Measurements from ENCODE around the gene ELMOD1.
"Not testable (repeated sequence)": the region's sequence is repeated elsewhere in the genome, so short reads cannot be mapped to it uniquely, and the experiment has no call there.

ELMOD1 gene

DNA sequence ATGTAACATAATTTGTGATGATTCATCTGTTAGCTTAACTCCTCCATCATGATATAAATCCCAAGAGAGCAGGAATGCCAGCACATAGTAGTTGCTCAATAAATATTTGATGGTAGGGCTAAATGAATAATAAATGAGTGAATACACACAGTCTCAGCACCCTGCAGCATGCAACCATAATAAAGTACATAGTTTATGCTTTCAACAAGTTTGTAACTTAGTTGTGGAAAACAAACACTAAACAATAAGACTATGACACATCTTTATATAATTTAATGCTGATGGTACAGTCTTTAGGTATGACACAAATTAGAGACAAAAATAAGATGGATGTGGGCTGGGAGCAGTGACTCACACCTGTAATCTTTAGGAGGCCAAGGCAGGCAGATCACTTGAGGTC is 29.3 kb upstream of the ELMOD1 start:
- in situ Hi-C loops (cut with MboI; ENCODE audit: low pct_unique_long_range_greater_than_20kb, low sequenced_read_pairs, unreplicated experiment) = loop anchor here (25.0 kb wide), 1 partner anchor 326 kb away; no protein-coding TSS in a partner anchor
- TF ChIP-seq, protein P1, sequence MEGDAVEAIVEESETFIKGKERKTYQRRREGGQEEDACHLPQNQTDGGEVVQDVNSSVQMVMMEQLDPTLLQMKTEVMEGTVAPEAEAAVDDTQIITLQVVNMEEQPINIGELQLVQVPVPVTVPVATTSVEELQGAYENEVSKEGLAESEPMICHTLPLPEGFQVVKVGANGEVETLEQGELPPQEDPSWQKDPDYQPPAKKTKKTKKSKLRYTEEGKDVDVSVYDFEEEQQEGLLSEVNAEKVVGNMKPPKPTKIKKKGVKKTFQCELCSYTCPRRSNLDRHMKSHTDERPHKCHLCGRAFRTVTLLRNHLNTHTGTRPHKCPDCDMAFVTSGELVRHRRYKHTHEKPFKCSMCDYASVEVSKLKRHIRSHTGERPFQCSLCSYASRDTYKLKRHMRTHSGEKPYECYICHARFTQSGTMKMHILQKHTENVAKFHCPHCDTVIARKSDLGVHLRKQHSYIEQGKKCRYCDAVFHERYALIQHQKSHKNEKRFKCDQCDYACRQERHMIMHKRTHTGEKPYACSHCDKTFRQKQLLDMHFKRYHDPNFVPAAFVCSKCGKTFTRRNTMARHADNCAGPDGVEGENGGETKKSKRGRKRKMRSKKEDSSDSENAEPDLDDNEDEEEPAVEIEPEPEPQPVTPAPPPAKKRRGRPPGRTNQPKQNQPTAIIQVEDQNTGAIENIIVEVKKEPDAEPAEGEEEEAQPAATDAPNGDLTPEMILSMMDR (IDR thresholded peaks at IDR 0.05; ENCODE audit: extremely low read depth, insufficient read depth, missing control alignments) = no peak

DNA sequence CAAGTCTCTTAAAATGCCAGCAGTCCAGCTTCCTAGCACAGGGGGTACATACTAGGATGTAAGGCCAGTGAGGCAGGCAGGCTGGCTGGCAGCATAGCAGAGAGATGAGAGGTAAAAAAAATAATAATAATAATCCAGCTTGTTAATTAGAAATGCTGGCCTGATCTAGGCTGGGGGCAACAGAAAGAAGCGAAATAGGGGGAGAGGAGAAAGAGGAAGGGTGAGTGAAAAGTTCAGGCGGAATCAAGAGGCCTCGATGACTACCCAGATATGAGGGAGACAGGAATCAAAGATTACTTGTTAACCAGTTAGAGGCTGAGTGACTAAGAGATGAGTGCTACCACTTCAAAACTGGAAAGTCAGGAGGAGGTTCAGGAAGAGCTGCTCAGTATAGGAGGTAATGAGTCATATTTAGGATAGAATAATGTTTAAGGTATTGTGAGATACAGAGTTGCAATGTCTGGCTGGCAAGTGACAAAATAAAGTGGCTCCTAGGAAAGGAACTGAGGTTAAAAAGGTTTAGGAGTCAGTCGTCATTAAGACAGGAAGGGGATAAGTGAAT is 28.2 kb upstream of the ELMOD1 start:
- in situ Hi-C loops (cut with MboI; ENCODE audit: low pct_unique_long_range_greater_than_20kb, low sequenced_read_pairs, unreplicated experiment) = loop anchor here (25.0 kb wide), 1 partner anchor 325 kb away; no protein-coding TSS in a partner anchor
- no peak for DNase-seq (ENCODE audit: low spot score)
- TF ChIP-seq, protein P1 (IDR thresholded peaks at IDR 0.05; ENCODE audit: extremely low read depth, insufficient read depth, missing control alignments) = no peak

More for the DNA sequence above, 29.3 kb upstream of the ELMOD1 start:
- no peak for DNase-seq (ENCODE audit: low spot score)

DNA sequence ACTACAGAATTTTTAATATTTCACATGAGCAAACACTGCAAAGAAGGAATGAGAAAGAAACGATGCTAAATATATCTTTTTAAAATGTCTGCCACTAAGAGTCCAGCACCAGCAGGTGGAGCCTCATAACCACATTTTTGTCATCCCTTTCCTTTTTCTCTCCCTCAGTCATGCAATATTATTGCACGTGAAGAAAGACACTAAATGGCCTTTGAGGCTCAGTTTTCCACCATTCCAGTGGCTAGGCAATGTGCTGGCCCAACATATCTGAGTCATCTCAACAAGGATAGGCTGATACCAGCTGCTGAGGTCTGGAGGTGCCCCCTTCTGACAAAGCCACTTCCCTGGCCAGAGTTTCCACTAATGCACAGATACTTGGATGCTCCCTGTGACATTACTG is 27.2 kb upstream of the ELMOD1 start:
- peak; percentile 28 for DNase-seq (ENCODE audit: low spot score)
- in situ Hi-C loops (cut with MboI; ENCODE audit: low pct_unique_long_range_greater_than_20kb, low sequenced_read_pairs, unreplicated experiment) = loop anchor here (25.0 kb wide), 1 partner anchor 324 kb away; no protein-coding TSS in a partner anchor
- TF ChIP-seq, protein P1 (IDR thresholded peaks at IDR 0.05; ENCODE audit: extremely low read depth, insufficient read depth, missing control alignments) = peak; percentile 64

DNA sequence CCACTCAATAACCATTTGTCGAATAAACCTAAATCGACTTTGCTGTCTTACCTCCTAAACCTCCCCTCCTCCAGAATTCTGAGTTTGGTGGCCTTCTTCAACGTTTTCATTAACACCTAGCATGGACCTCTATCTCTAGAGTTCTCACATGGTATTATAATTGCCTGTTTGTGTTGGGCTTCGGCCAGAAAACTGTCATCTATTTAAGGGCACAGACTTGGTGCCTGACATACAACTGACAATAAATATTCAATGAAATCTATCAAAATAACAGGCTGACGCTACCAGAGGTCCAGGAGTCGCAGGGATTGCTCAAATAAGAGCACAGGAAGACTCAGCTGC is 26.1 kb upstream of the ELMOD1 start:
- DNase-seq (ENCODE audit: low spot score) = no peak
- TF ChIP-seq, protein P1 (IDR thresholded peaks at IDR 0.05; ENCODE audit: extremely low read depth, insufficient read depth, missing control alignments) = no peak
- in situ Hi-C loops (cut with MboI; ENCODE audit: low pct_unique_long_range_greater_than_20kb, low sequenced_read_pairs, unreplicated experiment) = loop anchor here (25.0 kb wide), 1 partner anchor 322 kb away; no protein-coding TSS in a partner anchor

DNA sequence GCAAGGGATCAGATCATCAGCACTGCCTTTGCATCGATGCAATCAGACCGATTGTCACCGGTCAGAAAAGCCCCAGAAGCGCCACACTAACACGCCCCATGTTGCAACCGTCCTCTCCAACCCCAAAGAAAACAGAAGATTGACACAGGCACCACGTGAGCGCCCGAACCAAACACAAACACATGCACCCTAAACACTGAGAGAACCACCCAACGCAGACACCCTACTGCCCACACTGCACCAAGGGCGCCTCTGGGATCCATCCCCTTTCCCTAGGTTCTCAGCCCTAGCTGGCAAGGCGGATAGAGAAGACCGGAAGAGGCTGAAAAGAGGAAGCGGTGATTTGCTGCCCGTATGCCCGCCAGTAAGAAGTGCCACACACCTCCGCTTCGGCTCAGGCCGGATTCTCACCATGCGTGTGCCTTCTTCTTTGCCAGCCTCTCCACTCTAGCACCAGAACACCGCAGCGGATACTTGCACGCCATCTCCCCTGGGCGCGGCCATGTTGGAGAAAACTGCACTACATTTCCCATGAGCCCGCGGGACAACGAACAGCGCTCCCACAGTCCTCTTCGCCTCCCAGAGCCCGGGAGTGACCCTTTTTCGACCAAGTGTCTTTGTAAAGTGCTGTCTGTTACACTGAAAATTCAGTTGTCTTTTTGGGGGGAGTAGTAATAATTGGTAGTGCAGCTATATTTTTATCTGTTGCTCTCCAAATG is 25.6 kb upstream of the ELMOD1 start, which contains the start of gene ALKBH8:
Gene ALKBH8, minus strand, starts transcription at position 517 of the 719 bp plus-strand sequence. CDS start 4,842 bp downstream, outside the sequence.
- DNase-seq (ENCODE audit: low spot score) = peak; percentile 68
- TF ChIP-seq, protein P1 (IDR thresholded peaks at IDR 0.05; ENCODE audit: extremely low read depth, insufficient read depth, missing control alignments) = no peak
- in situ Hi-C loops (cut with MboI; ENCODE audit: low pct_unique_long_range_greater_than_20kb, low sequenced_read_pairs, unreplicated experiment) = loop anchor here (25.0 kb wide), 1 partner anchor 322 kb away; no protein-coding TSS in a partner anchor

DNA sequence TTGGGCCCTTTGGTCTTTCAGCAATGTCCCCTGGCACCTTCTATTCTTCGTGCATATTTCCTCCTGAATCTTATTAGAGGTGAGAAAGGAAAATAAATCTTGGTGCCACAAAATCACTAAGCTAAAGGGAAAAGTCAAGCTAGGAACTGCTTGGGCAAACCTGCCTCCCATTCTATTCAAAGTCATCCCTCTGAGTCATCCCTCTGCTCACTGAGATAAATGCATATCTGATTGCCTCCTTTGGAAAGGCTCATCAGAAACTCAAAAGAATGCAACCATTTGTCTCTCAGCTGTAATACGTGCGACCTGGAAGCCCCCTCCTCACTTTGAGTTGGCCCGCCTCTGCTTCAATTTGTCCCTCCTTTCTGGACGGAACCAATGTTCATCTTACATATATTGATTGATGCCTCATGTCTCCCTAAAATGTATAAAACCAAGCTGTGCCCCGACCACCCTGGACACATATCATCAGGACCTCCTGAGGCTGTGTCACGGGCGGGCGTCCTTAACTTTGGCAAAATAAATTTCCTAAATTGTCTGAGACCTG is 24.9 kb upstream of the ELMOD1 start:
- in situ Hi-C loops (cut with MboI; ENCODE audit: low pct_unique_long_range_greater_than_20kb, low sequenced_read_pairs, unreplicated experiment) = loop anchor here (25.0 kb wide), 1 partner anchor 321 kb away; no protein-coding TSS in a partner anchor
- not testable (repeated sequence) for DNase-seq (ENCODE audit: low spot score)

Measured in GM13977 (cell line).